Peyer's patch (tissue), 4 donors: Measurements from ENCODE around the gene OMP. TPM values are rescaled to one million over a fixed set of nuclear protein-coding genes. Genes with fewer than 3 reads are reported as not detected.

Source experiments
- DNase-seq, 3 donors: peaks; one replicate each; pipeline ENCODE4 v3.0.0-alpha.2; 2017 to 2019
- H3K27ac ChIP-seq, 4 donors: fragments of 200-600 bp; sonication (generic); one replicate each; pipeline ENCODE4 v1.5.1; 2016 to 2019
- H3K27me3 ChIP-seq, 2 donors: fragments of 200-600 bp; sonication (generic); one replicate each; pipeline ENCODE4 v1.5.1; 2019
- H3K36me3 ChIP-seq, 3 donors: fragments of 200-600 bp; sonication (generic); one replicate each; pipeline ENCODE4 v1.5.1; 2016 to 2019
- H3K4me1 ChIP-seq, 4 donors: fragments of 200-600 bp; sonication (generic); one replicate each; pipeline ENCODE4 v1.5.1; 2016 to 2019
- H3K4me3 ChIP-seq, 4 donors: fragments of 200-600 bp; sonication (generic); 1 replicate in 3 of 4; 2 replicates in 1 of 4; pipeline ENCODE4 v1.5.1; 2016 to 2019; ENCODE audit warnings: mild to moderate bottlenecking in 1 of 4
- H3K9me3 ChIP-seq, 4 donors: fragments of 200-600 bp; sonication (generic); one replicate each; pipeline ENCODE4 v1.5.1; 2016 to 2019; ENCODE audit warnings: mild to moderate bottlenecking in 1 of 4
- CTCF ChIP-seq, 6 experiments: fragments of 450-650 bp in 4 of 6; fragments of 200-600 bp in 2 of 6; sonication (generic) in 1 of 6; IDR thresholded peaks; one replicate each; pipeline ENCODE4 v1.5.1; 2017 to 2019; ENCODE audit warnings: antibody characterized with exemption in 6 of 6, mild to moderate bottlenecking in 3 of 6, moderate library complexity in 1 of 6
- POLR2A ChIP-seq, 2 donors: fragments of 450-650 bp; IDR thresholded peaks; one replicate each; pipeline ENCODE4 v1.5.1; 2017; ENCODE audit warnings: antibody characterized with exemption in 2 of 2, mild to moderate bottlenecking in 2 of 2, moderate library complexity in 2 of 2
- total RNA-seq, 4 donors: library from RNA; depleted of rRNA; stranded (reverse); fragments of >200 nt; gene quantifications; one replicate each; pipeline ENCODE4 v1.1.0, GENCODE V29; 2016

OMP gene
- total RNA-seq, 4 donors from 2014 or later: 11.2 to 44.3 (median 21.3) TPM

- TF ChIP-seq CTCF (IDR thresholded peaks at IDR 0.05): no peak
- TF ChIP-seq POLR2A (IDR thresholded peaks at IDR 0.05): no peak
- H3K4me1 ChIP-seq: peaks cover 0 to 63% (median 19%) of the 10 kb centered on the region in 4 donors
- no peaks in the 10 kb centered on the region for H3K27me3 ChIP-seq
- no peaks in the 10 kb centered on the region for H3K36me3 ChIP-seq
- peak in 1 of 3 donors; percentile 48 for DNase-seq
- H3K27ac ChIP-seq: peak overlapping the region in 3 of 4 donors; percentile 78 to 93 (median 91)
- H3K4me3 ChIP-seq: peak overlapping the region in 2 of 4 donors; percentile 8 to 27
- no peaks in the 10 kb centered on the region for H3K9me3 ChIP-seq
Measured at GRCh38 chr11:77074626-77075221, 27.9 kb upstream of the OMP start.

- Histone ChIP-seq H3K4me3 (peak overlapping the region in 2 of 4 donors; percentile 8 to 27), H3K9me3 (no peaks in the 10 kb centered on the region), H3K27ac (peak overlapping the region in 3 of 4 donors; percentile 78 to 93 (median 91)), H3K4me1 (peaks cover 0 to 55% (median 19%) of the 10 kb centered on the region in 4 donors), H3K36me3 (no peaks in the 10 kb centered on the region), H3K27me3 (no peaks in the 10 kb centered on the region)
- TF ChIP-seq POLR2A (IDR thresholded peaks at IDR 0.05) (peak in 1 of 2 donors; percentile 53), CTCF (IDR thresholded peaks at IDR 0.05) (no peak)
- DNase-seq: peak in 2 of 3 donors; percentile 72 to 80
Measured at GRCh38 chr11:77075425-77075905, 27.2 kb upstream of the OMP start.

- TF ChIP-seq POLR2A (IDR thresholded peaks at IDR 0.05): no peak
- no peak for TF ChIP-seq CTCF (IDR thresholded peaks at IDR 0.05)
- Histone ChIP-seq H3K27ac (no peak overlapping the region), H3K36me3 (peaks cover 0 to under 1% (median 0%) of the 10 kb centered on the region in 3 donors)
Measured at GRCh38 chr11:77079666-77080065, 23.0 kb upstream of the OMP start.

GRCh38 chr11:77080643-77081210, 21.9 kb upstream of the OMP start:
- Histone ChIP-seq H3K9me3 (no peaks in the 10 kb centered on the region), H3K27me3 (no peaks in the 10 kb centered on the region), H3K27ac (peak overlapping the region in 1 of 4 donors; percentile 99), H3K4me1 (peaks cover 0 to 55% (median 9%) of the 10 kb centered on the region in 4 donors), H3K4me3 (no peak overlapping the region), H3K36me3 (peaks cover 0 to 10% (median 0%) of the 10 kb centered on the region in 3 donors)
- TF ChIP-seq CTCF (IDR thresholded peaks at IDR 0.05) (no peak), POLR2A (IDR thresholded peaks at IDR 0.05) (no peak)
- DNase-seq: peak in 2 of 3 donors; percentile 20 to 46

More at GRCh38 chr11:77079666-77080065, 23.0 kb upstream of the OMP start:
- Histone ChIP-seq H3K9me3 (no peaks in the 10 kb centered on the region), H3K4me1 (peaks cover 0 to 52% (median 11%) of the 10 kb centered on the region in 4 donors), H3K27me3 (no peaks in the 10 kb centered on the region), H3K4me3 (no peak overlapping the region)
- no peak for DNase-seq

- TF ChIP-seq POLR2A (IDR thresholded peaks at IDR 0.05) (no peak), CTCF (IDR thresholded peaks at IDR 0.05) (no peak)
- no peaks in the 10 kb centered on the region for H3K27me3 ChIP-seq
- no peak overlapping the region for H3K4me3 ChIP-seq
- DNase-seq: peak in 2 of 3 donors; percentile 35 to 44
- peaks cover 0 to 10% (median 0%) of the 10 kb centered on the region in 3 donors for H3K36me3 ChIP-seq
- H3K27ac ChIP-seq: peak overlapping the region in 1 of 4 donors; percentile 99
- no peaks in the 10 kb centered on the region for H3K9me3 ChIP-seq
- H3K4me1 ChIP-seq: peaks cover 0 to 62% (median 12%) of the 10 kb centered on the region in 4 donors
Measured at GRCh38 chr11:77081381-77081851, 21.2 kb upstream of the OMP start.
